H9 (cell line): ENCODE measurements around the gene SKIDA1. TPM values are rescaled to one million over a fixed set of nuclear protein-coding genes. Genes with fewer than 3 reads are reported as not detected.

Experiments
- DNase-seq: peaks from one replicate; pipeline ENCODE4 v3.0.0-alpha.2; 2017
- H2AFZ ChIP-seq: one replicate; pipeline ENCODE4 v1.6.1; 2013; ENCODE audit warnings: mild to moderate bottlenecking, low read length, control low read depth, moderate library complexity
- H2AK5ac ChIP-seq: 2 replicates; pipeline ENCODE4 v1.6.1; 2013; ENCODE audit warnings: low read length, control low read depth, mixed read lengths; ENCODE audit not compliant: insufficient read length
- H2BK120ac ChIP-seq: one replicate; pipeline ENCODE4 v1.6.1; 2013; ENCODE audit warnings: low read depth, mild to moderate bottlenecking, low read length, control low read depth, inconsistent platforms; ENCODE audit not compliant: poor library complexity, severe bottlenecking
- H2BK12ac ChIP-seq: 2 replicates; pipeline ENCODE4 v1.6.1; 2013; ENCODE audit warnings: low read length, control low read depth, mixed read lengths, low read depth; ENCODE audit not compliant: insufficient read length
- H2BK15ac ChIP-seq: 2 replicates; pipeline ENCODE4 v1.6.1; 2013; ENCODE audit warnings: low read depth, low read length, control low read depth
- H2BK20ac ChIP-seq: one replicate; pipeline ENCODE4 v1.6.1; 2013; ENCODE audit warnings: low read depth, mild to moderate bottlenecking, low read length, control low read depth, inconsistent platforms; ENCODE audit not compliant: poor library complexity, severe bottlenecking
- H2BK5ac ChIP-seq: 2 replicates; pipeline ENCODE4 v1.6.1; 2013; ENCODE audit warnings: low read length, control low read depth, mixed read lengths; ENCODE audit not compliant: insufficient read length
- H3K14ac ChIP-seq: 2 replicates; pipeline ENCODE4 v1.6.1; 2013; ENCODE audit warnings: low read length, control low read depth; ENCODE audit not compliant: insufficient read depth
- H3K18ac ChIP-seq: 2 replicates; pipeline ENCODE4 v1.6.1; 2013; ENCODE audit warnings: low read depth, mild to moderate bottlenecking, mixed read lengths, low read length, control low read depth; ENCODE audit not compliant: insufficient read length
- H3K23ac ChIP-seq: 2 replicates; pipeline ENCODE4 v1.6.1; 2013; ENCODE audit warnings: low read length, control low read depth, mixed read lengths, low read depth; ENCODE audit not compliant: insufficient read length
- H3K23me2 ChIP-seq: 2 replicates; pipeline ENCODE4 v1.6.1; 2013; ENCODE audit warnings: low read depth, mild to moderate bottlenecking, mixed read lengths, low read length, control low read depth; ENCODE audit not compliant: insufficient read length, poor library complexity, severe bottlenecking
- H3K27ac ChIP-seq: 2 replicates; pipeline ENCODE4 v1.5.1; 2013; ENCODE audit warnings: low read length, control low read depth, mixed read lengths, low read depth; ENCODE audit not compliant: insufficient read length
- H3K27me3 ChIP-seq: 2 replicates; pipeline ENCODE4 v1.6.1; 2013; ENCODE audit warnings: low read length, control low read depth, inconsistent platforms; ENCODE audit not compliant: insufficient read depth
- H3K4ac ChIP-seq: 2 replicates; pipeline ENCODE4 v1.6.1; 2013; ENCODE audit warnings: low read depth, mild to moderate bottlenecking, control low read depth, inconsistent platforms, low read length, moderate library complexity
- H3K4me1 ChIP-seq: 2 replicates; pipeline ENCODE4 v1.6.1; 2013; ENCODE audit warnings: low read length, control low read depth, inconsistent platforms; ENCODE audit not compliant: insufficient read depth
- H3K4me2 ChIP-seq: 2 replicates; pipeline ENCODE4 v1.6.1; 2013; ENCODE audit warnings: low read length, control low read depth, mixed read lengths; ENCODE audit not compliant: insufficient read length, insufficient read depth
- H3K56ac ChIP-seq: 2 replicates; pipeline ENCODE4 v1.6.1; 2013; ENCODE audit warnings: low read depth, mild to moderate bottlenecking, mixed read lengths, low read length, control low read depth; ENCODE audit not compliant: insufficient read length
- H3K79me1 ChIP-seq: 2 replicates; pipeline ENCODE4 v1.6.1; 2013; ENCODE audit warnings: low read depth, mild to moderate bottlenecking, moderate library complexity, low read length, control low read depth, inconsistent platforms; ENCODE audit not compliant: insufficient read depth, poor library complexity, severe bottlenecking
- H3K79me2 ChIP-seq: 2 replicates; pipeline ENCODE4 v1.6.1; 2013; ENCODE audit warnings: low read length, control low read depth, inconsistent platforms; ENCODE audit not compliant: insufficient read depth
- H3K9ac ChIP-seq: 2 replicates; pipeline ENCODE4 v1.6.1; 2013; ENCODE audit warnings: low read length, control low read depth, mixed read lengths; ENCODE audit not compliant: insufficient read length; ENCODE audit errors: extremely low read depth
- H3K9me3 ChIP-seq: one replicate; pipeline ENCODE4 v1.6.1; 2013; ENCODE audit warnings: low read depth, low read length, inconsistent platforms; ENCODE audit not compliant: control insufficient read depth
- H3T11ph ChIP-seq: one replicate; pipeline ENCODE4 v1.6.1; 2013; ENCODE audit warnings: mild to moderate bottlenecking, low read length, control low read depth, inconsistent platforms
- H4K20me1 ChIP-seq: one replicate; pipeline ENCODE4 v1.6.1; 2013; ENCODE audit not compliant: control insufficient read depth, insufficient read length, insufficient read depth
- H4K5ac ChIP-seq: 2 replicates; pipeline ENCODE4 v1.6.1; 2013; ENCODE audit warnings: low read depth, mild to moderate bottlenecking, mixed read lengths, low read length, control low read depth; ENCODE audit not compliant: insufficient read length
- H4K8ac ChIP-seq: replicated peaks from 2 replicates; pipeline ENCODE4 v1.6.1; 2013; ENCODE audit warnings: low read length, control low read depth, mixed read lengths, low read depth; ENCODE audit not compliant: insufficient read length
- H4K91ac ChIP-seq: 2 replicates; pipeline ENCODE4 v1.6.1; 2013; ENCODE audit warnings: low read depth, mild to moderate bottlenecking, moderate library complexity, mixed read lengths, low read length, control low read depth; ENCODE audit not compliant: insufficient read length
- H3K27ac Mint-ChIP-seq, 3 experiments: 2 replicates in 2 of 3; 3 replicates in 1 of 3; pipeline ENCODE4 v1.8.0; 2020 to 2021; ENCODE audit warnings: mixed read lengths in 3 of 3, mild to moderate bottlenecking in 1 of 3, moderate library complexity in 1 of 3
- H3K27me3 Mint-ChIP-seq: 2 replicates; pipeline ENCODE4 v1.8.0; 2021; ENCODE audit warnings: low read depth, mild to moderate bottlenecking, moderate library complexity, mixed read lengths
- H3K36me3 Mint-ChIP-seq, 3 experiments: 2 replicates in 2 of 3; 3 replicates in 1 of 3; pipeline ENCODE4 v1.8.0; 2020 to 2021; ENCODE audit warnings: low read depth in 3 of 3, mixed read lengths in 3 of 3; ENCODE audit not compliant: insufficient read depth in 1 of 3
- H3K4me1 Mint-ChIP-seq, 2 experiments: 2 replicates each; pipeline ENCODE4 v1.8.0; 2020; ENCODE audit warnings: mixed read lengths in 2 of 2
- H3K4me3 Mint-ChIP-seq, 2 experiments: 2 replicates in 1 of 2; 3 replicates in 1 of 2; pipeline ENCODE4 v1.8.0; 2020 to 2021; ENCODE audit warnings: mild to moderate bottlenecking in 2 of 2, mixed read lengths in 2 of 2, moderate library complexity in 1 of 2
- H3K9me3 Mint-ChIP-seq, 2 experiments: 2 replicates in 1 of 2; 3 replicates in 1 of 2; pipeline ENCODE4 v1.8.0; 2020; ENCODE audit warnings: mild to moderate bottlenecking in 2 of 2, mixed read lengths in 2 of 2, moderate library complexity in 1 of 2
- WGBS: extraction: QIAGEN DNeasy Blood & Tissue Kit; methylation state at CpG from one replicate; pipeline ENCODE4 v1.1.7; 2013; ENCODE audit warnings: missing lambda C conversion rate, low lambda C conversion rate, mixed read lengths; ENCODE audit not compliant: insufficient read length; ENCODE audit errors: extremely low coverage; 5-methylcytosine and 5-hydroxymethylcytosine counted together
- total RNA-seq: library from RNA; stranded (reverse); gene quantifications from 2 replicates; pipeline ENCODE4 v1.2.1, GENCODE V29; 2021
- TF ChIP-seq, protein P1 (sequence below): fragments of 200-600 bp; sonication (generic); conservative IDR thresholded peaks from 3 replicates; pipeline ENCODE4 v1.8.0; 2021; ENCODE audit warnings: antibody characterized with exemption, mild to moderate bottlenecking

SKIDA1 gene
- total RNA-seq, 1 experiment from 2014 or later: 5.9 TPM

GRCh38 chr10:21502348-21502740, 23.1 kb downstream of the SKIDA1 start:
- peaks cover 14% of the 10 kb centered on the region for H3K23me2 ChIP-seq
- no peak overlapping the region for H2BK20ac ChIP-seq
- no peak overlapping the region for H2AK5ac ChIP-seq
- TF ChIP-seq, protein P1, sequence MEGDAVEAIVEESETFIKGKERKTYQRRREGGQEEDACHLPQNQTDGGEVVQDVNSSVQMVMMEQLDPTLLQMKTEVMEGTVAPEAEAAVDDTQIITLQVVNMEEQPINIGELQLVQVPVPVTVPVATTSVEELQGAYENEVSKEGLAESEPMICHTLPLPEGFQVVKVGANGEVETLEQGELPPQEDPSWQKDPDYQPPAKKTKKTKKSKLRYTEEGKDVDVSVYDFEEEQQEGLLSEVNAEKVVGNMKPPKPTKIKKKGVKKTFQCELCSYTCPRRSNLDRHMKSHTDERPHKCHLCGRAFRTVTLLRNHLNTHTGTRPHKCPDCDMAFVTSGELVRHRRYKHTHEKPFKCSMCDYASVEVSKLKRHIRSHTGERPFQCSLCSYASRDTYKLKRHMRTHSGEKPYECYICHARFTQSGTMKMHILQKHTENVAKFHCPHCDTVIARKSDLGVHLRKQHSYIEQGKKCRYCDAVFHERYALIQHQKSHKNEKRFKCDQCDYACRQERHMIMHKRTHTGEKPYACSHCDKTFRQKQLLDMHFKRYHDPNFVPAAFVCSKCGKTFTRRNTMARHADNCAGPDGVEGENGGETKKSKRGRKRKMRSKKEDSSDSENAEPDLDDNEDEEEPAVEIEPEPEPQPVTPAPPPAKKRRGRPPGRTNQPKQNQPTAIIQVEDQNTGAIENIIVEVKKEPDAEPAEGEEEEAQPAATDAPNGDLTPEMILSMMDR: no peak
- no peak overlapping the region for H2BK5ac ChIP-seq
- H2BK15ac ChIP-seq: no peak overlapping the region
- H4K8ac ChIP-seq: no peak overlapping the region
- no peaks in the 10 kb centered on the region for H3K79me2 ChIP-seq
- H3K4ac ChIP-seq: no peak overlapping the region
- H4K5ac ChIP-seq: no peak overlapping the region
- Mint-ChIP-seq H3K27ac (peak overlapping the region in 2 of 3 experiments; percentile 57 to 83; a peak in 2 of 7 replicates), H3K4me1 (peaks cover 82 to 92% of the 10 kb centered on the region in 2 experiments), H3K4me3 (0 out of 5 replicates have a peak overlapping the region, but pooled peaks of 1 of the 2 experiments have one; percentile 9), H3K27me3 (peaks cover 68% of the 10 kb centered on the region), H3K9me3 (no peaks in the 10 kb centered on the region; a peak in 1 of 5 replicates), H3K36me3 (no peaks in the 10 kb centered on the region; a peak in 1 of 7 replicates)
- H3K14ac ChIP-seq: no peak overlapping the region
- H4K91ac ChIP-seq: no peak overlapping the region
- H3T11ph ChIP-seq: no peak overlapping the region
- no peak overlapping the region for H3K56ac ChIP-seq
- no peak overlapping the region for H2AFZ ChIP-seq
- no peak overlapping the region for H2BK12ac ChIP-seq
- H3K27ac ChIP-seq: no peak overlapping the region
- H3K18ac ChIP-seq: no peak overlapping the region
- no peak overlapping the region for H3K9ac ChIP-seq
- peaks cover 22% of the 10 kb centered on the region; the same call in 1 of the 2 replicates for H3K4me1 ChIP-seq
- no peaks in the 10 kb centered on the region for H3K9me3 ChIP-seq
- H3K4me2 ChIP-seq: no peak overlapping the region
- DNase-seq: no peak
- H3K27me3 ChIP-seq: peaks cover 31% of the 10 kb centered on the region; the same call in 1 of the 2 replicates
- no CpG with 5 or more reads among the region's 3 CpGs for WGBS
- H4K20me1 ChIP-seq: no peaks in the 10 kb centered on the region
- H2BK120ac ChIP-seq: no peak overlapping the region
- H3K79me1 ChIP-seq: no peaks in the 10 kb centered on the region
- H3K23ac ChIP-seq: no peak overlapping the region
